ENCODE data around the gene MICAL3.

The MICAL3 gene

DNA sequence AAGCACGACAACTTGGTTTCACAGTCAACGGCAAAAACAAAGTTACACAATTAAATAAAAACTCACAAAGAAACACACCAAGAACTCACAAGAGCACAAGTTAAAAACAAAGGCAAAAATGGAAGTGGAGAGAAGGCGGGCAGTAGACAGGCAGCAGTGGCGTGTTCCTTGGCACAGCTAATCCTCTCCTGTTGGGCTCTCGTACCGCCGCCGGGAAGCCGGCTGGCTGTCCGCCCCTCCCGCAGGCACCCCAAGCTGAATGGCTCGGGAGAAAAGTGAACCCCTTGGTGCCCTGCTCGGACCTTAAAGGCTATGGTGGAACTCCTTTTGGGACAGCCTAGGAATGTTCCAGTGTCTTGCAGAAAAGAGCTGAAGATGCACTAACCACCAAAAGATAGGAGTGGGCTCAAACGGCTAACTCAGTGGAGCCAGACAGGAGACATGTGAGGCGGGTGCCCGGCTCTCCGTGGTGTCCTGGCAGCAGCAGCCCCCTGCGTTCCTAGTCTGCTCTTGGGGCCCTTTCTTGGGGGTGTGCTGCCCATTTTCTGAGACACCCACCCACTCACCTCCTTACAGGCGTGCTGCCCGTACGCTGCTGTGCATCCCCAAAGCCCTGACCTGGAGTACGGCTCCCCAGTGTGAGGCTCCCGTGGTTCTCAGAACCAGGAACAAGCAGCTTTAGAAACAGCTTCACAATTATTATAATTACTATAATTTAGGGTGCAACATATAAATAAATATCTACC is 164.0 kb downstream of the MICAL3 start:
- DNase-seq = no peak

DNA sequence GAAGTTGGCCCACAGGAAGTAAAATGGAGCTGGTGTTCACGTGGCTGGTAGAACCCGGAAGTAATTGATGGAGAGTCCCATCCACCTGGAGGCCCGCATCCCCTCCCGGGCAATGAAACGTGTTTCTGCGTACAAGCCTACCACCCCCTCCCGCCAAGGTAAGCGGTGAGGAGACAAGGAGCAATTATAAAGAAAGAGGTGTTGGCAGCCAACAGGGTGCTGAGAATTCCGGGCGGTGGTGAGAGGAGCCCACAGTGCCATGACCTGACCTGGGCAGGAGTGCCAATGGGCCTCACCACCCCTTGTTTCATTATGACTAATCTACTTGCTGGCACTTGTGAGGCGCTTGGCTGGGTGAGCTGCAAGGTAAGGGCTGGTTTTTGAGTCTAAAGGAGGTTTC is 166.3 kb downstream of the MICAL3 start:
- no peak for DNase-seq

DNA sequence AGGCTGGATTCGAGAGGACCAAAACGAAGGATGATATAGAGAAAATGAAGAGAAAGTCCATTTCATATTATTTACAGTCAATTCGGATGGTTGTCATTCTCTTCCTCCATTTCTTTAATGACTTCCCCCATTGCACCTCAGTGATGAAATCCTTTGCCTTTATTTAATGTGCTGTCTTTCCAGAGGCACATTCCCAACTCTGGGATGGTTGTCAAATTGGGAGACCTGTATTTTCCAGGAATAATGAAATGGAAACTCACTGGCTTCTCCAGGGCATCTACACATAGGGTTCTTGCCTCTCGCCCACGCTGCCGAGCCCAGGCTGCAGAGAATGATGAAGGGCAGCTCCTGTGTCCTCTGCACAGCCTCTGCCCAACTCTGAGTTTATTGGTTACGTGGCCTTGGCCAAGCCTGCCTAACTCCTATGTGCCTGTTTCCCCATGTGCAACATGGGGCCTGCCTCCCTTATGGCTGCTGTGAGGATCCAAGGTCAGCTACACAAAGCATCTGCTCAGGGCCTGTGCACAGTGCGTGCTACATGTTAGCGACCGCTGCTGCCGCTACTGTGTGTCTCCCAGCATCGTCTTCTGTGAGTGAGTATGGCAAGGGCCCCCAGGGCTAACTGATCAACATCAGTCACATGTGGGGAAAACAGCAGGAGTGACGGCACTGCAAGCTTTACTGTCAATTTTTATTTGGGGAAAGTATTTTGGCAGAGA is 168.6 kb downstream of the MICAL3 start:
- no peak for DNase-seq

DNA sequence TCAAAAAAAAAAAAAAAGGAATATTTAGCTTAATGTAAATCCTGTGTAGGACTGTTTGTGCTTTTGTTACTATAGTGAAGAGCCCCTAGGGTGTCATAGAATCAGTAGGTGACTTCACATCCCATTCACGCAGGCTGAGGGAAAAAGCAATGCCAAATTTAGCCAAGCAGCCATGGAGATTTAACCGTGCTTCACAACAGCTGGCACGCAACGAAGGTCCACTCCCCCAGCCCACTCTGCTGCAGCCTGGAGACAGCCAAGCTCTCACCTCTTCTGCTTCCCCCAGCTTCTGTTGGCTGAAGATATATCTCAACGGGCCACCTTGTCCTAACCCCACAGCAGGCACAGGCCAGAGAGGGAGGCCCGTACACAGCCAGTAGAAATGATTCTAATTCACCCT is 171.3 kb downstream of the MICAL3 start:
- DNase-seq = no peak

DNA sequence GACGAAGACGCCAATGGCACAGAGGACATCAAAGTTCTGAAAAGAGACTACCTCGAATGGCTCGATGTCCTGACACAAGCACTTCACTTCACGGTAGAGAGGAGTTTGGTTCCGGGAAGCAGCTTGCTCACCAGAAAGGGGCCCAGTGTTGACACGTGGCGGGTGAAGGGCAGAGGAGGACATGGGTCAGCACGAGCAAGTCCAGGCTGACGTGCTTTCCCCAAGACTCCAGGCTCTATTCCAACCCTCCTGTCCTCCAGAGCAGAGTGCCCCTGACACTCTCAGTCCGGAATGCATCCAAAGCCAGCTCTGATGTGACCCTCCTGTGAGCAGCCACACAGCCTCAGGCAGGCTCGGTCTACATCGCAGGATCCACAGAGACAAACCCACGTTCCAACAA is 172.6 kb downstream of the MICAL3 start:
- no peak for DNase-seq

DNA sequence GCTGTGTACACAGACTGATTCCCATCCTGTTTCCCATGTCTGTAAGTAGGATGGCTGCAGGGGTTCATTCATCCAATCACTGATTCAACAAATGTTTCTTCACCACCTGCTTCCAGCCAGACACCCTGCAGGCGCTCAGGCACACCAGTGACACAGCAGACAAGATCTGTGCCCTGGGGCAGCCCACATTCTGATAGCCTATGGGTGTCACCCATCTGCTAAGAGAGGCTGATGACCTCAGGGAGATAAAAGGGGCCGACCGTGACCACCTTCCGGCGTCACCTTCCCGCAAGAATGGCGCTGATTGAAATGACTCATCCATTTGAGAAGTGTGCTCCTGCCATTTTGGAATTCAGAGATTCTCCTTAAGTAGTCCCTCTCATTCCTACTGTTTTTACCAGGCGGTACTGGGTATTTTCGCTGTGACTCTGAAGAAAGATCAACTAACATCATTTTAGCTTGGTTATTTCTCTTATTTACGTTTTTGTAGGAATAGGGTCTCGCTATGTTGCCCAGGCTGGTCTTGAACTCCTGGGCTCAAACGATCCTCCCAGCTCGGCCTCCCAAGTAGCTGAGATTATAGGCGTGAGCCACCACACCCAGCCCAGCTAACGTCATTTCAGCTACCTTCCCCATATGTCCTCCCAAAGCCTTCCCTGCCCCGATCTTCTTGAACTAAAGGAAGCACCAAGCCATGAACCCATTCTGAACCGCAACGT is 176.8 kb downstream of the MICAL3 start:
- DNase-seq = no peak

DNA sequence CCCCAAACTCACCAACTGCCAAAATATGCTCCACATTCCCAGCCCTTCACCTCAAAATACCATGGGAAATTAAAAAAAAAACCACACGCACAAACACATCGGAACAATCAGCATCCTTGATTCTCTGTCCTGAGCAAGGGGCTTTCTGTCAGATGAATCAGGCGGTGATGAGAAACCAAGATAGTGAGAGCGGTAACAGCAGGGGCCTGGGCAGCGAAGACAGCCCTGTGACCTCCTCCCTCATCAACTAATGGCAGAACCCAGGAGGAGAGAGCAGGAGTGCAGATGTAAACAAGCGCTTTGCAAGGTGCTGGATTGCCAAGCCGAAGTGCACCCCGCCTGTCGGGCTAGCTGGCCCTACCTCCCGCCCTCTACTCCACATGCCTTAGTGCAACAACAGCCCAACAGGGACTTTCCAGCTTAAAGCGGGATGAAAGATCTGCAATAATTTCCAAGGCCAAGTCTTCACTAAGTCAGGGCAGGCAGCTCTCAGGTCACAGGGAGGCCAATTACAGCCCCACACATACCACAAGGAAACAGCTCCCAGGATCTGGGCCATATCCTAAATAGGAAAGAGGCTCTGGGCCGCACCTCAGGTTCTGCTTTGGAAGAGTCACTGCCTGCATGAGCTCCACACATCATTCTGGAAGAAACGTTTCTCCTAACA is 177.9 kb downstream of the MICAL3 start:
- DNase-seq = no peak

DNA sequence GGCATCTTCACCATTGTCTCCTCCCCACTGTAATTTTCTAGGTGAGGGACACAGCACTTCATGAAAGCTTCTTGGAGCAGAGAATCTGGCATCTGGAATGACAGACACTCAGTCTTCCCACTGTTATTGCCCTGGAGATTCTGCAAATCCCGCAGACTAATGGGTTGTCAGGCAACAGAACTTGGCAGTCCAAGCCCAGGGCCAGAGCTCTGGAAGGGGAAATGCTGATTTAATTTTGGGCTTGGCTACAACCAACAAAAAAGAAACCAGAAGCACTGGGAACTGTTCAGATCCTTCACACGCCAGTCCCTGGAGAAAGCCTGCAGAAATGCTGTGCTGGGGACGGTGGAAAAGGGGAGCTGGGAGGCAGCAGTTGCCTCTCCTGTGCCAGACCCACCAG is 178.6 kb downstream of the MICAL3 start:
- no peak for DNase-seq

DNA sequence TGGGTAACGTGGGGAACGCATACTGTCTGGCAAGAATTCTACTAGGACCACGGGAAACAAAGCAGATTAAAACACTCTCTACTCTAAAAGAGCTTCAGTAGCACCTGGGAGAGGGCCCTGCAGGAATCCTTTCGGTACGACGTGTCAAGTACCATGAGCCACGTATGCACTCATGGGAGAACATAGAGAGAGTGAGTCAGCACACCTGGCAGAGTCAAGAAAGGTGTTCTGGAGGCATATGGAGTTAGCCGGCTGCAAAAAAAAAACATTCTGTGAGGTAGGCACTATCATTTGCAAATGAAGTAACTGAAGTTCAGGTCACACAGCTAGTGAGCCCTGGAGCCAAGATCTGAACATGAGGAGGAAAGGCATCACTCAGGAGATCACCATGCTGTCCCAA is 179.0 kb downstream of the MICAL3 start:
- no peak for DNase-seq

DNA sequence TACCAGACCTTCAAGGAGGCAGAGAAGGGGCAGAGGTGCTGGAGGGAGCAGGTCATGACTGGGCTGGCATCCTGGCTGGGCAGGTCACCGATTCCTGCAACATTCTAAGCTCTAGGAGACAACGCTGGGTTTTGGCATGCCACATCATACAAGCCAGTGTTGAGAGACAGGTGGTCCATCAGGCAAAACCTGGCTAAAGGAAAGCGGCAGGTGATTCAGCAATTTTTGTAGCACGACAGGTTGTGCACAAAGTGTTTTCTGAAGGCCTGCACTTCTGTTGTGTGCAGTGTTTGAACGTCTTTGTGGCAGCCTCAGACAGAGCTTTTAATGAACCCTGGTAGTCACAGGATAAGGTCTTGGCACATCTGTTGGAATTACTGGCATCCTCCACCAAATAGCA is 180.2 kb downstream of the MICAL3 start:
- DNase-seq = no peak

DNA sequence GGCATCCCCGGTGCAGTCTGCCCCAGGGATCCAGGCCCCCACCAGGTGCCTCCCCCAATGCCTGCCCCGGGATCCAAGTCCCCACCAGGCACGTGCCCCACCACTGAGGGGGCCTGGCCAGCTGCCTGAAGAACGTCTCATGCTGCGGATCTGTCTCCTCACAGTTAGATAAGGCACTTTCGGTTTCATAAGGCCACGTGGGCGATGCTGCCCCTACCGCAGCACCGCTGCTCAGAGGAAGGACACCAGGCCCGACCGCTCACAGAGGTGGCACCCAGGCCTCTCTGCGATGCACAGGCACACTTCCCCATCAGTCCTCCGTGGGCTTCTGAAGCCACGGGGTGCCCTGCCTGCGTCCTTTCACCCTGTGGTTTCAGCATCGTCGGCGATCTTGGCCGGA is 182.0 kb downstream of the MICAL3 start:
- peak; percentile 53 for DNase-seq

DNA sequence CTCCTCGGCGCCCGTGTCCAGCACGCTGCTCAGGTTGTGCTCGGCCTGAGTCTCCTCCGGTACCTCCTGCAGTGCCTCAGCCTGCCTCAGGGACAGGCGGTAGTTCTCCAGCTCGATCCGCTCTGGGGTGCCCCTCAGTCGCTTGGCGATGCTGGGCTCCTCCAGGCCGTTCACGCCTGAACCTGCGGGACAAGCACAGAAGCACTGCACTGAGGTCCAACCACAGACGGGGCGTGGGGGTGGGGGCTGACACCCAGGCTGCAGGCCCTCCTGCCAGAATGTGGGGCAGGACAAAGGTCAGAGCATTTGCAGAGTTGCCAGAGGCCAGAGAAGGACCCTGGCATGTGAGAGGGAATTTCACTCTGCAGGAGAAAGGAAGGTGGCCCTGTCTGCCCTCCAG is 182.5 kb downstream of the MICAL3 start:
- DNase-seq = no peak

DNA sequence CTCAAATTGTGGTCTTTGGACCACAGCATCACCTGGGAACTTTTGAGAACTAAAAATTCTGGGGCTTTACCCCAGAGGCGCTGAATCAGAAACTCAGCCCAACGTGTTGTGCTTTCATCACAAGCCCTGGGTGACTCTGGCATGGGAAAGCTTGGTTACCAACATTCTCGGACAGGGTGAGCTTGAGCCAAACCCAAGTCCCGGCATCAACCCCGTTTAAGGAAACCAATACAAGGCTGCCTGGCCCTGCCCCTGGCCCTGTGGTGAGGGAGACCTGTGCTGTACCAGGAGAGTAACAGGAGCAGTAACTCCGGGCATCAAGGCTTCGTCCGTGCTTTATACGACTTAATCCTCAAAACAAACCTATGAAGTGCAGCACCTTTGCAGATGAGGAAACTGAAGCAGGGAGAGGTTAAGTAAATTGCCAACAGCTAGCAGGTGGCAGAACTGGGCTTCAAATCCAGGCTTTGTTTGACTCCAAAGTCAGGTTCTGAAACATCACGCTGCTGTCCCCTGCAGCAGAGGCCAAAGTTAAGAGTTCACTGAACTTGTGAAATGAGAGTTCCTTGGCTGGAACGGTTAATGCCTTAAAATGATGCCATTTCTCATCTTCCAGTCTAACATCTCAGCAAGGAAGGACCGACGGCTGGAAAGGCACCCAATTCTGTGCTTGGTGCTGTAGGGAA is 186.0 kb downstream of the MICAL3 start:
- DNase-seq = no peak

DNA sequence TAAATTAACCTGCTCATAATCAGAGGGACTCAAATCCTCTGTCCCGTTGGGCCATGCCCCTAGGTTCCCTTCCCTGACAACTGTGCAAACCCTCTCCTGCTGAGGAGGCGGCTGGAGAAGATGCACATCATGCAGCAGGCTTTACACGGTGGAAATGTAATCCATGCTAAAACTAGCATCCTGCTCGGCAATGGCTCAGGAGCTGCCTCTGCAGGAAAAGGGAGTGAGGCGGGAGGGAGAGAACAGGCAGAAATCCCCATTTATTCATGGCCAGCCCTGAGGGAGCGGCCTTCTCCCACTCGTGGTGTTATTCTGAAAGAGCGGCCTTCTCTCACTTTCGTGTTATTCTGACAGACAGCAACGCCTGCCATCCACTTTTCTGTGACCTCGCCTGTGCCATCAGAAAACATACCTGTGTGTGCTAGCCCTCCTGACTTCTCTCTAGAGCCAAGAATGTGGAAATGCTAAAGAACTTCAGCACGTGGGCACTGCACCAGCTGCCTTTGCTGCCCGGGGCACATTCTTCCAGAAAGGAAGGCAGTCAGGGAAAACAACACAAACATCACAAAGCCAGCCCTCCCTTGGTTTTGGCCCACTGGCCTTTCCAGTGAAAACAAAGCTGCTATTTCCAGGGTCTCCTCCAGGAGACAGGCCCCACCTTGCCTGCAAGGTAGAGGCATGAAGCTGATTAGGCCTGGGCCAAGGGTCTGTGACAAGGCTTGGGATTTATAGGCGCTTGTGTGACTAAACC is 187.2 kb downstream of the MICAL3 start:
- DNase-seq = no peak

DNA sequence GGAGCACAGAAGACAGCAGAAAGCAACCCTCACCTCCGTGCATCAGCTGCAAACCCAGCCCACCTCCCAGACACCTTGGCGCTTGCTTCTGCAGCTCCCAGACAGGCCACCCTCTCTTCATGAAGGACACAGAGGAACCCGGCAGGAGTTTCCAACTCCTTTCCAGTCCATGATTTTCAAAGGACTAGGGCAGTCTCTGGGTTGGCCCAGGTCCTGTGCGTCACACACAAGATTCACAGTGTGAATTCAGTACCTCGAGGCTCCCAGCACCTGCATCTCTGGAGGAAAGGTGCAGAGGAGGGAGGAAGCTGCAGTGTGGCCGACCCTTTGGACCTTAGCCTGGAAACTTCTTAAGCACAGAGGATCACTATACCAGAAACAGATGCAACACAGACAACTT is 189.1 kb downstream of the MICAL3 start:
- no peak for DNase-seq

DNA sequence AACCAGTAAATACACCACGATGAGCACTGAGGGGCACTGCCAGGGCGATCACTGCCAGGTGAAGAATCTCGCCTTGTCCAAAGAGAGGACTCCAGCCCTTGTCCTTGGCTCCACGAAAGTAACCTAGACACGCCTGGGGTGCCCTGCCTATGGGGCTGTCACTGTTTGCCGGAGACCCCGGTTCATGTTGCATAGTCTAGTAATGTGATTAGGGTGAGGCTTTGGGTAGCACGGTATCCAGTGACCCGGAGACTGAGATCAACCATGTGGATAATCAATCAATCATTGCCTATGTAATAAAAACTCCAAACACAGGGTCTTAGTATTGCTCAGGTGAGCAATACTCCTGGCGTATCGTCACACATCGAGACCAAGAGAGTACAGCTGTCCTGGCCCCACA is 190.9 kb downstream of the MICAL3 start:
- DNase-seq = no peak

DNA sequence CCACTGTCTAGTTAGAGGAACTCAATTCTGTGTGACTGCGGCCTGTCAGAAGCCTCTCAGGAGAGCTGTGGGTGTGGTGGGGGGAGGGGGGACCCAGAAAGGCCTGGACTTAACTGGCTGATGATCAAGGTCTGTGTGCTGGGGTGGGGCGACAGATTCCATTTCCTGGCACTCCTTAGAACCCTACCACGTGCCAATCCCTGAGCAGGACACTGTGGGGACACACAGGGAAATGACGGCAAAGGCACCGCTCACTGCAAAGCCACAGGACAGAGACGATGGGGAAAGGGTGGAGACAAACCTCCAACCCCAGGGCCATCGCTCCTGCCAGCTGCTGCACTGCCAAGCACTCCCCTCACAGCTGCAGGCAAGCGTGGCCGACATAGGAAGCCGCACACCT is 191.7 kb downstream of the MICAL3 start:
- no peak for DNase-seq

DNA sequence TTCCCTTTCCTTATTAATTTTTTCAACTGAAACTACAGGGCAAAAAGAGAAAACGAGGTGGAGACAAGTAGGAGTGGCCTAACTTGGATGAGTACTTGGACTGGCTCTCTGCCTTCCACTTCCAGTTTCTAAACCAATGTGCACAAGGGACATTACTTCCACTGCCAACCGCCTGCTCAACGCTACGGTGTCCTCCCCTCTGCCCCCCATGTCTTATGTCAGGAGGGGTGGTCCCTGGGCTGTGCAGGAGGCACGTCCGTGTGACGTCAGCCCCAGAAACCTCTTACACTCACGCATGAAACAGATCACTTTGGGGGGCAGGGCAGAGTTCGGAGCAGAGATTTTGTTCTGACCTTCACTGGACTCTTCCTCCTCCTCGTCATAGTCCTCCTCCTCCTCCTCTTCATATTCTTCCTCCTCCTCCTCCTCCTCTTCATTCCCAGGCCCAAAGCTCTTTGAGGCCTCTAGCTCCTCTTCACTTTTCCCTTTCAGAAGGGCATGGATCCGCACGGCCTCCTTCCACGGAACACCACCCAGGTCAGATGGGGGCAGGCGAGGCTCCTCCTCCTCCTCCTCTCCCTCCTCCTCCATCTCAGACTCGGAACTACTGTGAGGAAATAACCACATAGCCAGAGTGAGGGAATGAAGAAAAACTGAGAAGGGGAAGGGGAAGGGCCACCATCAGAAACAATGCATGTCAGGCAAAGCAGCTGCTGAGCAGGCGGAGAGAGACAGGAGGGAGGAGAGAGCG is 192.7 kb downstream of the MICAL3 start:
- no peak for DNase-seq

DNA sequence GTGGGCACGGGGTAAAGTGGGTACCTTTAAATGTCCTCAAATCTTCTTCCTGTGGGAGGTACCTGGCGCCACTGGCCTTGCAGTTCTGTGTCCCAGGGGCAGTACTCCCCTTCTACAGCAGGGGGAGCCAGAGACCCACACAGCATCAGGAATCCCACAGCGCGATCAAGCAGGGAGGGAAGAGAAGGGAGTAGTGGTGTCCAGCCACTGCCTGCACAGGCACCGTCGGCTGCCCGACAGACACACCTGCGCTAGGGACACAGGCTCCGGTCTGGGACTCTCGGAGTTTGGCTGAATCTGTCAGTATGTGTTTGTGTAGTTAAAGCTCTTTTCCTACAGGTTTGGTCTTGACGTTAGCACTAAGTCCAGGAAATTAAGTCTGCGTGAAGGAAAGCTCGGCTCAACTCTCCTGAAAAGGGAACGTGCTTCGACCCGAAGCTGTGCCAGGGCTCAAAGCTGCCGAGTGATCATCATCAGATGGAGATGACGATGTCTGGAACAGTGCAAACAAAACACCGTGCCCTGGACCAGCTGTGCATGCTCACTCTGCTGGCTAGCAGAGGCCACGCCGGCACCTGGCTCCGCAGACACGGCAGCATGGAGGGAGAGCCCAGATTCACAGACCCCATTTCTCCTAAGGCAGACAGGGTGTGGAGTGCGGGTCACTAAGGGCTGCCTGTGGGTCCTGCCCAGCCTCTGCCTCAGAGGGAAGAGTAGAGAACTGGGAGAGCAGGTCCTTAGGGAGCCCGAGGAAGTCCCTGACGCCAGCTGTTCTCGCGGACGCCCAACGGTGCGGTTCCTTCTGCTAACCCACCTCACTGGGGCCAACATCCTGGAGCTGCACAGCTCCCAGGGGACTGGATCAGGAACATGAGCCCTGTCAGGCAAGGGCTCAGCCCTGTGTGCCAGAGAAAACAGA is 194.1 kb downstream of the MICAL3 start:
- DNase-seq = peak; percentile 86

DNA sequence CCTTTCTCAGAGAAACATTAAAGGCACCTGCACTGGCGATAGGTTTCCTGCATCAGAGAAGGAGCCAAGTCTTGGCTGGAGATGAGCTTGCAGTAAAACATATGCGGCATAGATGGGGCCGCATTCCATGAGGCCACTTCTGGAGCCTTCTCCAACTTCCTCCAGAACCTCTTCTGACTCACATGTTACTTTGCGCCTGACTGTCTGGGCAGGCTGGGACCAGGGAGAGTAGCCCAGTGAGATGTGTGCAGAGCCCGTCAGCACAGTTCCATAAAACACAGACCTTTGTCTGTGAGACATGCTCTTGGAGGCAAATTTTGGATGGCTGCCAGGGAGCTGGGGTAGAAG is 194.7 kb downstream of the MICAL3 start:
- no peak for DNase-seq

All from CD4-positive, alpha-beta T cell treated with Interleukin-6 for 4 hours (primary cell).